HUES64 (cell line): ENCODE results near the gene DAB2. TPM values are rescaled to one million over a fixed set of nuclear protein-coding genes. Genes with fewer than 3 reads are reported as not detected.

ENCODE experiments used
- H3K27ac ChIP-seq: 2 replicates; pipeline ENCODE4 v1.7.0; 2013; ENCODE audit warnings: low read depth, low read length, inconsistent platforms
- H3K27me3 ChIP-seq: 2 replicates; pipeline ENCODE4 v1.6.1; 2013; ENCODE audit warnings: mild to moderate bottlenecking, low read length; ENCODE audit not compliant: insufficient read depth
- H3K36me3 ChIP-seq: 2 replicates; pipeline ENCODE4 v1.6.1; 2013; ENCODE audit warnings: mild to moderate bottlenecking, low read length; ENCODE audit not compliant: insufficient read depth
- H3K4me1 ChIP-seq: 2 replicates; pipeline ENCODE4 v1.6.1; 2013; ENCODE audit warnings: mild to moderate bottlenecking, low read length, moderate library complexity; ENCODE audit not compliant: insufficient read depth
- H3K4me3 ChIP-seq: 2 replicates; pipeline ENCODE4 v1.5.1; 2013; ENCODE audit warnings: mild to moderate bottlenecking, low read length, moderate library complexity
- H3K9ac ChIP-seq: 2 replicates; pipeline ENCODE4 v1.6.1; 2013; ENCODE audit warnings: mild to moderate bottlenecking, low read depth, low read length
- H3K9me3 ChIP-seq: 2 replicates; pipeline ENCODE4 v1.6.1; 2013; ENCODE audit warnings: low read depth, low read length; ENCODE audit not compliant: insufficient read depth
- WGBS: fragments of 150-250, 120-280 bp; methylation state at CpG from one replicate; pipeline ENCODE4 v1.1.7; 2013; ENCODE audit warnings: missing lambda C conversion rate; 5-methylcytosine and 5-hydroxymethylcytosine counted together
- polyA plus RNA-seq, 2 experiments: library from polyadenylated mRNA; stranded (reverse); fragments of 50-300 nt; gene quantifications; one replicate each; pipeline ENCODE4 v1.2.3, GENCODE V29; 2013

The DAB2 gene
- 5.7 TPM for polyA plus RNA-seq (2013, experiment 1 of 2)
- polyA plus RNA-seq (2013, experiment 2 of 2): 6.6 TPM

DNA sequence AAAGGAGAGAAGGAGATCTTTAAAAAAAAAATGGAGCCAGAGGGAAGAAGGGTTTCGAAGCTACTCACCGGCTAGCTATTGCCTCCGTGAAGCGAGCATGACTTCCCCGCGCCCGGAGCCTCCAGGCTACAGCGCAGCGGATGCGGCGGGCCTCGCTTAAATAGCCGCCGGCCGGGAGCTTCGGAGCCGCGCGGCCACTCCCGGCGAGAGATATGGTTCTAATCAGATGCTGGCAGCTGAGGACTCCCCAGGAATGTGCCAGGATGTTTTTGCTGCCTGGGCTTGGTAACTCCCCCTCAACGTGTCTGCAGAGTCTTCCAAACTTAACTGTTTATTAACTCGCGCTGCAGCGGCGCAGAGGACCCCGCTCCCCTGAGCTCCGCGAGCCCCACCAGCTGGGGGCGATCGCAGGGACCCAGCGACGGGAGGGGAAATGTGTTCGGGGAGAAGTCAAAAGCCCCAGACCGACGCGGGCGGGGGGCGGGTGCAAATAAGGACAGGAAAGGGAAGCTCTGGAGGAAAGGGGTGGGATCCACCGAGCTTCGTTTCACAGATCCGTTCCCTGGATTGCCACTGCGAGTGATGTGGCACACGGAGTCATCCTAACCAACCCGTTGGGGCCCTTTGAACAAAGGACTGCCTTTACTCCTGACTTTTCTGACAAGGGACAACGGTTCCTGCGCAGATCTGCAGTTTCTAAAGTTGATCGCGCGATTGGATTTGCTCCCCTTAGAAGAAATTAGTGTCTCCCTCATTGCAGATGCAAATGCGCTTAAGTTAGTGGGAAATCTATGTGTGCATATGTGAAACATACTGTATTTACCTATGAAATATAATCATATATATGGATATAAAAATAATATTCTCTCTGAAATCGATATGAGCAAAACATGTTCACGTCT, at the start of gene DAB2:
Gene DAB2, minus strand, starts transcription at position 245 of the 902 bp plus-strand sequence. CDS start 30,660 bp downstream, outside the sequence.
- Histone ChIP-seq H3K9ac (peak within 1 kb of the TSS; percentile 28), H3K4me3 (peak within 1 kb of the TSS; percentile 66), H3K4me1 (peaks cover 45% of the 10 kb centered on the region), H3K9me3 (no peaks in the 10 kb centered on the region), H3K36me3 (no peaks in the 10 kb centered on the region), H3K27ac (peak within 1 kb of the TSS; percentile 59; the same call in 1 of the 2 replicates), H3K27me3 (peaks cover 15% of the 10 kb centered on the region; the same call in 1 of the 2 replicates)
- WGBS: 2% methylated on average over 51 of the region's 53 CpGs

DNA sequence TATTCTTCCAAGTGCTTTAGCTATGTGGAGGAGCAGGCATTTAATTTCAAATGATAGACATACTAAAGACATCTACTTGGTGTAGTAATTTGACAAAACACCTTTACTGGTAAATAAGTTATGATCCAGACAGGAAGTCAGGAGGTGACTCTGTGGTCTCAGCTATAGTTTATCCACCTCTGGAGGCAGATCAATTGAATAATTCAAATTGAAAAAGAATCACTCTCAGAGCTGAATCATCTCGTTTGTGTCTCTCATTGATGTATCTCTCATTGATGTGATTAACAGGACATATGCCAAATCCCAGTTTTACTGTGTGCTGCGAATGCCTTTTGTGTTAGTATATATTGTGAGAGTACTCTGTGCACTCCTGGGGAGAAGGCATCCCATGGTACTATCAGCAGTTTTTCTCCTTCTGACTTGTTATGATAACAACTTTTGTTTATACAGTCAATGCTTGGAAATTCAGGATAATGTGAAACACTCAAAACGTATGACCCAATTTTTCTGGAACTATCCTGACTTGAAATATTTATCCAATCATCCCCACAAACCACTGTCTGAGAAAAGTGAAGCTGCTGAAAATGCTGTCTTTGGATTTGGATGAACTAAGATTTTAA, 48.5 kb upstream of the DAB2 start:
- 80% methylated on average over 2 of the region's 3 CpGs for WGBS

DNA sequence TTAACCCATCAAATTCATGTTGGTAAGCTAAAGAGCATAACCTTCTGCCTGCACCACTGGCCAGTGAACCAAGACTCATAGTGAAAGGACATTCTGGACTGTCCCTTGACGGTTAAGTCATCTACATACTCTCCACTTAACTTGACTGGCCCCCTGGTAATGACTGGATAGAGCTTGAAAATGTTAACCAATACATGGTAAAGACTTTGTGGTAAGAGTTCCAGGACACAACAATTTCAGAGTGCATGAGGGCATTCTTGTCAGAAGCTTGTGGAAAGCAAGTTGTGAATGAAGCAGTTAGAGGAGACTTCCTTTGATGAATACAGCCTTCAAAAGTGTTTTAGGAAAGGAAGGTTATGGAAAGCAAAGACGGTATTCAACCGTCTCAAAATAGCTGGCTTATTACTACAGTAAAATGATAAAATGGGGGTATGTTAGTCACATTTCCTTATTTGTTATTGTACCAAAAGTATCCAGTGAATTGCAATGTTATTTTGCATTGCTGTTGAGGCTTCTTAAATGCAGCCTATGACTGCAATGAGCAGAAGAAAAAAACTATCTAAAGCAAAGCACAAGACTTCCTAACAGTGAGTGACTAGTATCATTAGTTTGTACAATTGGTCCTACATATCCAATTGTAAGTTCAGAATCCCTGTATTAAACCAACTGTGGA, 47.2 kb upstream of the DAB2 start:
- Histone ChIP-seq H3K4me3 (no peak overlapping the region), H3K4me1 (no peaks in the 10 kb centered on the region), H3K36me3 (no peaks in the 10 kb centered on the region), H3K27me3 (no peaks in the 10 kb centered on the region), H3K9me3 (no peaks in the 10 kb centered on the region), H3K27ac (no peak overlapping the region), H3K9ac (no peak overlapping the region)
- WGBS: 83% methylated on average over 3 of the region's 3 CpGs

More for the DNA sequence above, 48.5 kb upstream of the DAB2 start:
- no peak overlapping the region for H3K9ac ChIP-seq
- no peaks in the 10 kb centered on the region for H3K36me3 ChIP-seq
- no peak overlapping the region for H3K27ac ChIP-seq
- no peaks in the 10 kb centered on the region for H3K9me3 ChIP-seq
- no peak overlapping the region for H3K4me3 ChIP-seq
- no peaks in the 10 kb centered on the region for H3K27me3 ChIP-seq
- no peaks in the 10 kb centered on the region for H3K4me1 ChIP-seq

GRCh38 chr5:39470811-39471210, 46.0 kb upstream of the DAB2 start:
- H3K9me3 ChIP-seq: no peaks in the 10 kb centered on the region
- no peak overlapping the region for H3K4me3 ChIP-seq
- no peak overlapping the region for H3K9ac ChIP-seq
- no peaks in the 10 kb centered on the region for H3K4me1 ChIP-seq
- WGBS: 95% methylated on average over 2 of the region's 2 CpGs
- H3K27ac ChIP-seq: no peak overlapping the region
- H3K27me3 ChIP-seq: no peaks in the 10 kb centered on the region
- H3K36me3 ChIP-seq: no peaks in the 10 kb centered on the region

GRCh38 chr5:39469777-39470415, 45.1 kb upstream of the DAB2 start:
- H3K4me3 ChIP-seq: no peak overlapping the region
- H3K4me1 ChIP-seq: no peaks in the 10 kb centered on the region
- no peak overlapping the region for H3K9ac ChIP-seq
- no peaks in the 10 kb centered on the region for H3K36me3 ChIP-seq
- WGBS: 96% methylated on average over 5 of the region's 6 CpGs
- H3K27me3 ChIP-seq: no peaks in the 10 kb centered on the region
- no peaks in the 10 kb centered on the region for H3K9me3 ChIP-seq
- no peak overlapping the region for H3K27ac ChIP-seq

- Histone ChIP-seq H3K27ac (no peak overlapping the region), H3K4me1 (no peaks in the 10 kb centered on the region), H3K36me3 (no peaks in the 10 kb centered on the region), H3K9me3 (no peaks in the 10 kb centered on the region), H3K4me3 (no peak overlapping the region), H3K9ac (no peak overlapping the region), H3K27me3 (peaks cover under 1% of the 10 kb centered on the region; the same call in 1 of the 2 replicates)
- WGBS: no CpG with 5 or more reads among the region's 1 CpG
Observed at GRCh38 chr5:39469176-39469575, 44.4 kb upstream of the DAB2 start.

DNA sequence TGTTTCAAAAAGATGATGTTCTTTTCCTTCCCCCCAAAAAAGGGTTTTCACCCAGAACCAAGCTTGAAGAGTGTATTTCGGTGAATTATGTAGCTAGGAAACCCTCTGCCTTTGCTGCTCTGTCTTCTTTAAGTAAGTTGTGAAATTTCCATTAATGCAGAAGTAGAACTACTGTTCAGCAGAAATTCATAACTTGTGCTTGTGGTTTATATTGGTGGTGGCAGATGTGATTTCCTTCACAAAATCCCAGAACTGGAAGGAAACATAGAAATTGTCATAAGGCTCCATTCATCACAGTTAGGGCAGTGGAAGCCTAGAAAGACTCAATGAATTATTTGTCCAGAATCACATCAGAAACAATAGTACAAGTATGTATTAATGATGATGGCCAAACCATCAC, 42.1 kb upstream of the DAB2 start:
- H3K27me3 ChIP-seq: peaks cover 4% of the 10 kb centered on the region; the same call in 1 of the 2 replicates
- no peak overlapping the region for H3K4me3 ChIP-seq
- H3K9ac ChIP-seq: no peak overlapping the region
- no peaks in the 10 kb centered on the region for H3K4me1 ChIP-seq
- no peak overlapping the region for H3K27ac ChIP-seq
- WGBS: 100% methylated on average over 1 of the region's 1 CpG
- H3K9me3 ChIP-seq: no peaks in the 10 kb centered on the region
- H3K36me3 ChIP-seq: no peaks in the 10 kb centered on the region

- WGBS: 80% methylated on average over 1 of the region's 2 CpGs
- no peaks in the 10 kb centered on the region for H3K4me1 ChIP-seq
- H3K4me3 ChIP-seq: no peak overlapping the region
- no peaks in the 10 kb centered on the region for H3K9me3 ChIP-seq
- peaks cover 4% of the 10 kb centered on the region; the same call in 1 of the 2 replicates for H3K27me3 ChIP-seq
- H3K27ac ChIP-seq: no peak overlapping the region
- no peaks in the 10 kb centered on the region for H3K36me3 ChIP-seq
- no peak overlapping the region for H3K9ac ChIP-seq
Observed at GRCh38 chr5:39465843-39466242, 41.1 kb upstream of the DAB2 start.

GRCh38 chr5:39465097-39465496, 40.3 kb upstream of the DAB2 start:
- no peak overlapping the region for H3K4me3 ChIP-seq
- H3K4me1 ChIP-seq: no peaks in the 10 kb centered on the region
- no peak overlapping the region for H3K9ac ChIP-seq
- H3K27me3 ChIP-seq: peaks cover 4% of the 10 kb centered on the region; the same call in 1 of the 2 replicates
- H3K9me3 ChIP-seq: no peaks in the 10 kb centered on the region
- 96% methylated on average over 2 of the region's 2 CpGs for WGBS
- H3K36me3 ChIP-seq: no peaks in the 10 kb centered on the region
- no peak overlapping the region for H3K27ac ChIP-seq

DNA sequence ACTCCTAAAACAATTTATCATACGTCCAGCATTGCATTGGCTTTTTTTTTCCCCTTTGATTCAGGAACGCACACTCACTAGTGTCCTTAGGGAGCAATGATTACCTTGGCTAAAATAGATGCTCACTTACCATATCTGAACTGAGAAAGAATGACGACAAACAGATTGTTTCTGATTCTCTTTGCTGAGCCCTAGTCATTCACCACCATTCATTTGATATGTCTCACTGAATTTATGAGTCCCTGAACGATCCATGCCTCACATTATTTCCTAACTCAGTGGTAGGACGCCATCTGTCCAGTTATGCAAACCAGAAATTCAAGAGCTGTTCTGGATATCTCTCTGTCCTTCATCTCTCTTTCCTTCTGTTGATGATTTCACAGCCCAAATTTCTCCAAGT, 39.3 kb upstream of the DAB2 start:
- no peaks in the 10 kb centered on the region for H3K36me3 ChIP-seq

More for the DNA sequence above, 39.3 kb upstream of the DAB2 start:
- H3K9me3 ChIP-seq: no peaks in the 10 kb centered on the region
- H3K4me1 ChIP-seq: no peaks in the 10 kb centered on the region
- H3K27me3 ChIP-seq: peaks cover 4% of the 10 kb centered on the region; the same call in 1 of the 2 replicates
- H3K4me3 ChIP-seq: no peak overlapping the region
- WGBS: 95% methylated on average over 5 of the region's 5 CpGs
- no peak overlapping the region for H3K9ac ChIP-seq
- no peak overlapping the region for H3K27ac ChIP-seq
